Neuronal stem cell (in vitro differentiated cells): ENCODE measurements around the gene PIK3R5.

Experiments used
- DNase-seq: peaks from one replicate; pipeline ENCODE4 v3.0.0-alpha.2; 2013; ENCODE audit warnings: low spot score
- H2AFZ ChIP-seq: one replicate; pipeline ENCODE4 v1.6.1; 2013; ENCODE audit warnings: mild to moderate bottlenecking, low read length, inconsistent platforms
- H2AK5ac ChIP-seq: 2 replicates; pipeline ENCODE4 v1.6.1; 2013; ENCODE audit warnings: low read depth, mild to moderate bottlenecking, inconsistent platforms, low read length, moderate library complexity, mixed read lengths
- H2BK120ac ChIP-seq: 2 replicates; pipeline ENCODE4 v1.6.1; 2013; ENCODE audit warnings: low read depth, mild to moderate bottlenecking, inconsistent platforms, low read length, moderate library complexity, mixed read lengths
- H2BK12ac ChIP-seq: one replicate; pipeline ENCODE4 v1.6.1; 2013; ENCODE audit warnings: low read length, inconsistent platforms
- H2BK15ac ChIP-seq: 2 replicates; pipeline ENCODE4 v1.6.1; 2013; ENCODE audit warnings: mild to moderate bottlenecking, low read length, inconsistent platforms, mixed read lengths
- H2BK5ac ChIP-seq: one replicate; pipeline ENCODE4 v1.6.1; 2013; ENCODE audit warnings: inconsistent platforms, mild to moderate bottlenecking, low read length, moderate library complexity
- H3K14ac ChIP-seq: one replicate; pipeline ENCODE4 v1.6.1; 2013; ENCODE audit warnings: low read length, inconsistent platforms
- H3K18ac ChIP-seq: 2 replicates; pipeline ENCODE4 v1.6.1; 2013; ENCODE audit warnings: low read length, inconsistent platforms
- H3K23ac ChIP-seq: 2 replicates; pipeline ENCODE4 v1.6.1; 2013; ENCODE audit warnings: low read depth, mild to moderate bottlenecking, mixed read lengths, low read length, inconsistent platforms; ENCODE audit not compliant: poor library complexity
- H3K27ac ChIP-seq: replicated peaks from 3 replicates; pipeline ENCODE4 v1.5.1; 2013; ENCODE audit warnings: low read length, inconsistent platforms
- H3K27me3 ChIP-seq, 3 experiments: 2 replicates each; pipeline ENCODE4 v1.6.1; 2013; ENCODE audit warnings: low read length in 3 of 3, mild to moderate bottlenecking in 2 of 3, inconsistent platforms in 1 of 3, low read depth in 1 of 3, mixed read lengths in 1 of 3, moderate library complexity in 1 of 3; ENCODE audit not compliant: control insufficient read depth in 3 of 3, insufficient read depth in 3 of 3
- H3K36me3 ChIP-seq, 2 donors: replicated peaks in 1 of 2; 2 replicates each; pipeline ENCODE4 v1.6.1; 2013; ENCODE audit warnings: low read length in 2 of 2; ENCODE audit not compliant: control insufficient read depth in 2 of 2, insufficient read depth in 2 of 2
- H3K4ac ChIP-seq: 2 replicates; pipeline ENCODE4 v1.6.1; 2013; ENCODE audit warnings: inconsistent platforms, mild to moderate bottlenecking, low read length, moderate library complexity
- H3K4me1 ChIP-seq, 2 donors: 1 replicate in 1 of 2; 2 replicates in 1 of 2; pipeline ENCODE4 v1.6.1; 2013; ENCODE audit warnings: low read length in 2 of 2, low read depth in 1 of 2; ENCODE audit not compliant: control insufficient read depth in 2 of 2, insufficient read depth in 1 of 2
- H3K4me2 ChIP-seq: one replicate; pipeline ENCODE4 v1.6.1; 2013; ENCODE audit warnings: mild to moderate bottlenecking, low read length, inconsistent platforms; ENCODE audit not compliant: insufficient read depth, poor library complexity, severe bottlenecking
- H3K4me3 ChIP-seq, 2 donors: 2 replicates each; pipeline ENCODE4 v1.5.1; 2013; ENCODE audit warnings: low read length in 2 of 2, mild to moderate bottlenecking in 2 of 2, inconsistent platforms in 1 of 2, moderate library complexity in 1 of 2
- H3K79me1 ChIP-seq: one replicate; pipeline ENCODE4 v1.6.1; 2013; ENCODE audit warnings: low read depth, mild to moderate bottlenecking, inconsistent platforms, low read length, moderate library complexity
- H3K9ac ChIP-seq: one replicate; pipeline ENCODE4 v1.6.1; 2013; ENCODE audit warnings: mild to moderate bottlenecking, low read depth, low read length, inconsistent platforms; ENCODE audit not compliant: poor library complexity
- H3K9me3 ChIP-seq, 2 donors: replicated peaks in 1 of 2; 2 replicates each; pipeline versions ENCODE3 to v1.6.1; 2013; ENCODE audit warnings: low read length in 2 of 2, mild to moderate bottlenecking in 2 of 2, inconsistent platforms in 1 of 2, low read depth in 1 of 2, mixed read lengths in 1 of 2, moderate library complexity in 1 of 2; ENCODE audit not compliant: control insufficient read depth in 2 of 2, insufficient read depth in 1 of 2
- H4K8ac ChIP-seq: one replicate; pipeline ENCODE4 v1.6.1; 2013; ENCODE audit warnings: low read depth, mild to moderate bottlenecking, inconsistent platforms, low read length, moderate library complexity
- H4K91ac ChIP-seq: one replicate; pipeline ENCODE4 v1.6.1; 2013; ENCODE audit warnings: low read length, low read depth, mild to moderate bottlenecking, inconsistent platforms; ENCODE audit not compliant: poor library complexity
- WGBS, 2 donors: extraction: QIAGEN DNeasy Blood & Tissue Kit; methylation state at CpG; one replicate each; pipeline ENCODE4 v1.1.7; 2013; ENCODE audit warnings: missing lambda C conversion rate in 2 of 2, mixed read lengths in 1 of 2; ENCODE audit not compliant: insufficient read length in 2 of 2, insufficient replicate concordance in 1 of 2; ENCODE audit errors: extremely low coverage in 2 of 2; 5-methylcytosine and 5-hydroxymethylcytosine counted together

PIK3R5 gene

GRCh38 chr17:8872036-8872704 lies 93.3 kb downstream of the PIK3R5 start:
- Histone ChIP-seq H3K18ac (no peak overlapping the region), H3K14ac (peak overlapping the region; percentile 60), H2BK15ac (no peak overlapping the region), H3K4me2 (no peak overlapping the region), H3K27me3 (peaks cover 0 to 22% (median 0%) of the 10 kb centered on the region in 3 experiments), H2BK120ac (no peak overlapping the region), H4K91ac (no peak overlapping the region), H3K23ac (no peak overlapping the region), H3K9ac (no peak overlapping the region), H3K79me1 (no peaks in the 10 kb centered on the region), H3K9me3 (no peaks in the 10 kb centered on the region), H3K27ac (no peak overlapping the region), H2AK5ac (no peak overlapping the region), H2AFZ (no peak overlapping the region), H2BK12ac (no peak overlapping the region), H2BK5ac (no peak overlapping the region), H3K4me1 (peaks cover 0 to 5% of the 10 kb centered on the region in 2 donors), H4K8ac (no peak overlapping the region), H3K4me3 (no peak overlapping the region), H3K4ac (no peak overlapping the region), H3K36me3 (no peaks in the 10 kb centered on the region)
- DNase-seq: no peak
- no CpG with 5 or more reads among the region's 7 CpGs for whole genome bisulfite sequencing, 2 donors

- Histone ChIP-seq H3K9me3 (no peaks in the 10 kb centered on the region), H3K36me3 (no peaks in the 10 kb centered on the region), H4K8ac (no peak overlapping the region), H3K4me1 (peaks cover 0 to 5% of the 10 kb centered on the region in 2 donors), H2AFZ (no peak overlapping the region), H2BK120ac (no peak overlapping the region), H2BK12ac (no peak overlapping the region), H2AK5ac (no peak overlapping the region), H2BK15ac (no peak overlapping the region), H3K27me3 (peaks cover 0 to 22% (median 0%) of the 10 kb centered on the region in 3 experiments), H3K14ac (no peak overlapping the region), H3K4me3 (no peak overlapping the region), H3K4me2 (no peak overlapping the region), H3K23ac (no peak overlapping the region), H3K27ac (no peak overlapping the region), H3K9ac (no peak overlapping the region), H4K91ac (no peak overlapping the region), H2BK5ac (no peak overlapping the region), H3K18ac (no peak overlapping the region), H3K79me1 (no peaks in the 10 kb centered on the region), H3K4ac (no peak overlapping the region)
- WGBS, 2 donors: no CpG with 5 or more reads among the region's 13 CpGs
- no peak for DNase-seq
Measured at GRCh38 chr17:8871081-8871581, 94.4 kb downstream of the PIK3R5 start.

- Histone ChIP-seq H3K14ac (no peak overlapping the region), H3K9ac (no peak overlapping the region), H3K4me2 (no peak overlapping the region), H3K23ac (no peak overlapping the region), H3K79me1 (no peaks in the 10 kb centered on the region), H2AFZ (no peak overlapping the region), H4K91ac (no peak overlapping the region), H2BK120ac (no peak overlapping the region), H3K27me3 (peaks cover 0 to 20% (median 0%) of the 10 kb centered on the region in 3 experiments), H3K36me3 (no peaks in the 10 kb centered on the region), H2BK12ac (no peak overlapping the region), H2AK5ac (no peak overlapping the region), H3K4me1 (peaks cover 0 to 2% of the 10 kb centered on the region in 2 donors), H3K9me3 (no peaks in the 10 kb centered on the region), H3K4ac (no peak overlapping the region), H3K18ac (no peak overlapping the region), H3K4me3 (no peak overlapping the region), H3K27ac (no peak overlapping the region), H2BK15ac (no peak overlapping the region), H4K8ac (no peak overlapping the region), H2BK5ac (no peak overlapping the region)
- WGBS, 2 donors: no CpG with 5 or more reads among the region's 13 CpGs
- DNase-seq: no peak
Measured at GRCh38 chr17:8870406-8871040, 95.0 kb downstream of the PIK3R5 start.

- Histone ChIP-seq H3K4me2 (no peak overlapping the region), H3K79me1 (no peaks in the 10 kb centered on the region), H4K91ac (no peak overlapping the region), H3K27ac (no peak overlapping the region), H3K14ac (no peak overlapping the region), H3K9me3 (peaks cover 0 to 2% of the 10 kb centered on the region in 2 donors), H2BK120ac (no peak overlapping the region), H2BK15ac (no peak overlapping the region), H3K18ac (no peak overlapping the region), H2BK12ac (no peak overlapping the region), H3K9ac (no peak overlapping the region), H2BK5ac (no peak overlapping the region), H2AFZ (no peak overlapping the region), H4K8ac (no peak overlapping the region), H3K4me1 (peaks cover 0 to 2% of the 10 kb centered on the region in 2 donors), H3K27me3 (peaks cover 0 to 18% (median 0%) of the 10 kb centered on the region in 3 experiments), H3K23ac (no peak overlapping the region), H2AK5ac (no peak overlapping the region), H3K36me3 (no peaks in the 10 kb centered on the region), H3K4ac (no peak overlapping the region), H3K4me3 (no peak overlapping the region)
- DNase-seq: no peak
- no CpG with 5 or more reads among the region's 11 CpGs for WGBS, 2 donors
Measured at GRCh38 chr17:8869114-8869815, 96.2 kb downstream of the PIK3R5 start.
